Epidermal melanocyte (primary cell): ENCODE measurements around the gene CES4A.
"Not testable (repeated sequence)": the region's sequence is repeated elsewhere in the genome, so short reads cannot be mapped to it uniquely, and the experiment has no call there.

ENCODE experiments used
- DNase-seq: peaks from one replicate; pipeline ENCODE4 v3.0.0; 2011; ENCODE audit warnings: low spot score; ENCODE audit not compliant: insufficient read length

Gene CES4A

DNA sequence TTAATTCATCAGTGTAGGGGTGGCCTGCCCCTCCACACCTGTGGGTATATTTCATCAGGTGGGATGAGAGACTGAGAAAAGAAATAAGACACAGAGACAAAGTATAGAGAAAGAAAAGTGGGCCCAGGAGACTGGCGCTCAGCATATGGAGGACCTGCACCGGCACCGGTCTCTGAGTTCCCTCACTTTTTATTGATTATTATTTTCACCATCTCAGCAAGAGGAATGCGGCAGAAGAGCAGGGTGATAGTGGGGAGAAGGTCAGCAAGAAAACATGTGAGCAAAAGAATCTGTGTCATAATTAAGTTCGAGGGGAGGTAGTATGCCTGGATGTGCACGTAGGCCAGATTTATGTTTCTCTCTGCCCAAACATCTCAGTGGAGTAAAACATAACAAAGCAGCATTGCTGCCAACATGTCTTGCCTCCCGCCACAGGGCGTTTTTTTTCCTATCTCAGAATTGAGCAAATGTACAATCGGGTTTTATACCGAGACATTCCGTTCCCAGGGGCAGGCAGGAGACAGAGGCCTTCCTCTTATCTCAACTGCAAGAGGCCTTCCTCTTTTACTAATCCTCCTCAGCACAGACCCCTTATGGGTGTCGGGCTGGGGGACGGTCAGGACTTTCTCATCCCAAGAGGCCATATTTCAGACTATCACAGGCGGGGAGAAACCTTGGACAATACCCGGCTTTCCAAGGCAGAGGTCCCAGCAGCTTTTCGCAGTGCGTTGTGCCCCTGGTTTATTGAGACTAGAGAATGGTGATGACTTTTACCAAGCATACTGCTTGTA lies 32.8 kb upstream of the CES4A start:
- DNase-seq, result not testable (repeated sequence)

DNA sequence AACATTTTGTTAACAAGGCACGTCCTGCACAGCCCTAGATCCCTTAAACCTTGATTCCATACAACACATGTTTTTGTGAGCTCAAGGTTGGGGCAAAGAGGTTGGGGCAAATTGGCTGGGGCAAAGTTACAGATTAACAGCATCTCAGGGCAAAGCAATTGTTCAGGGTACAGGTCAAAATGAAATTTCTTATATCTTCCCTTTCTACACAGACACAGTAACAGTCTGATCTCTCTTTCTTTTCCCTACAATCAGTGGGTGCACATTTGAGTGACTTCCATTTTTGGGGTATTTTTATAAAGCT lies 32.3 kb upstream of the CES4A start:
- not testable (repeated sequence) for DNase-seq

- DNase-seq, result no peak
Observed at GRCh38 chr16:66958857-66959703, 29.3 kb upstream of the CES4A start.

- no peak for DNase-seq
Observed at GRCh38 chr16:66959704-66960161, 28.7 kb upstream of the CES4A start.

DNA sequence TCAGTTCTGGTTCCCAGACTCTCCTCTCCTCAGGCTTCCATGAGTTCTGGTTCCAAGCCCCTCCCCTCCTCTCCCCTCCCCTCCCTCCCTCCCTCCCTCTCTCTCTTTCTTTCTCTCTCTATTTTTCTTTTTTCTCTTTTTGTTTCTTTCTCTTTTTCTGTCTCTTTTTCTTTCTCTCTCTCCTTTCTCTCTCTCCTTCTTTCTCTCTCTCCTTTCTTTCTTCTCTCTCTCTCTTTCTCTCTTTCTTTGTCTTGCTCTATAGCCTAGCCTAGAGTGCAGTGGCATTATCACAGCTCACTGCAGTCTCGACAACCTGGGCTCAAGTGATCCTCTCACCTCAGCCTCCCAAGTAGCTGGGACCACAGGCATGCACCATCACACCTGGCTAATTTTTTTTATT lies 28.1 kb upstream of the CES4A start:
- DNase-seq, result no peak

DNA sequence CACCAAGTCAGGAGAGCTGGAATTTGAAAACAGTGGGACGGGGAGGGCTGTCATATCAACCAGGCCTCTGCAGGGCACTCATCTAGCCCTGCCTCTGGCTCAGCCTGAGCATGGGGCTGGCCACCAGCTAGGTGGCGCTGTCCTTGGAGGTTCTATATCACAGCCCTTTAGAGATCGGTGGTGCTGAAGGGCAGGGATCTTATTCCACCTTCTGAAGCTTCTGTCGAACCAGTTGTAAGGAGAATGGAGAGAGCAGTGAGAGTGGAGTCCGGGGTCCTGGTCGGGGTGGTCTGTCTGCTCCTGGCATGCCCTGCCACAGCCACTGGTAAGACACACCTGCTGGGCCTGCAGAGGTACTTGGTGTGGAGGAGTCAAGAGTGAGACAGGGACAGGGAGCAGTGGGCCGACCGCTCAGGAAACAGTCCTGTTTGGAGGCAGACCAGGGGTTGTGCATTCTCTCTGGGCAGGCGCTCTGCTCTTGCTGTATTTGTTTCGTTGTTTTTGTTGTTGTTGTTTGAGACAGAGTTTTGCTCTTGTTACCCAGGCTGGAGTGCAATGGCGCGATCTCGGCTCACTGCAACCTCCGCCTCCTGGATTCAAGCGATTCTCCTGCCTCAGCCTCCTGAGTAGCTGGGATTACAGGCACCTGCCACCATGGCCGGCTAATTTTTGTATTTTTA lies 27.2 kb upstream of the CES4A start, which contains the start of gene CES3:
TSS of gene CES3 (plus strand) at position 202 of the 680 bp plus-strand sequence. CDS start at position 244, 42 bp downstream.
- no peak for DNase-seq

GRCh38 chr16:66961914-66962313 lies 26.5 kb upstream of the CES4A start:
- no peak for DNase-seq

- DNase-seq, result no peak
Observed at GRCh38 chr16:66964049-66964448, 24.3 kb upstream of the CES4A start.

DNA sequence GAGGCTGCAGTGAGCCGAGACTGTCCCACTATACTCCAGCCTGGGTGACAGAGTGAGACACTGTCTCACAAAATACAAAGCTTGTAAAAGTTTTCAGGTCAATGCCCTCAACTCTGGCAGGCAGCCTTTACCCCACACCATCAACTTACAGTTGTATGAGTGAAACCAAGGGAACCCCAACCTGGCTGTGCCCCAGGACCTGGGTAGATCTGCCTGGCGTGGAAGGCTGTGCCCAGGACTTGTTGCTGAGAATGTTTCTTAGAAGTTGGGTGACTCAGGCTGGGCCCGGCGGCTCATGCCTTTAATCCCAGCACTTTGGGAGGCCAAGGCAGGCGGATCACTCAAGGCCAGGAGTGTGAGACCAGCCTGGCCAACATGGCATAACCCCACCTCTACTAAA lies 19.5 kb upstream of the CES4A start:
- DNase-seq, result no peak

- DNase-seq, result no peak
Observed at GRCh38 chr16:66970775-66971720, 17.3 kb upstream of the CES4A start.

GRCh38 chr16:66972983-66973382 lies 15.4 kb upstream of the CES4A start:
- no peak for DNase-seq

- DNase-seq, result no peak
Observed at GRCh38 chr16:66973716-66974115, 14.7 kb upstream of the CES4A start.

- DNase-seq, result not testable (repeated sequence)
Observed at GRCh38 chr16:66974156-66974931, 14.0 kb upstream of the CES4A start.

GRCh38 chr16:66974932-66975246 lies 13.5 kb upstream of the CES4A start:
- not testable (repeated sequence) for DNase-seq

- no peak for DNase-seq
Observed at GRCh38 chr16:66975302-66975893, 13.0 kb upstream of the CES4A start.

DNA sequence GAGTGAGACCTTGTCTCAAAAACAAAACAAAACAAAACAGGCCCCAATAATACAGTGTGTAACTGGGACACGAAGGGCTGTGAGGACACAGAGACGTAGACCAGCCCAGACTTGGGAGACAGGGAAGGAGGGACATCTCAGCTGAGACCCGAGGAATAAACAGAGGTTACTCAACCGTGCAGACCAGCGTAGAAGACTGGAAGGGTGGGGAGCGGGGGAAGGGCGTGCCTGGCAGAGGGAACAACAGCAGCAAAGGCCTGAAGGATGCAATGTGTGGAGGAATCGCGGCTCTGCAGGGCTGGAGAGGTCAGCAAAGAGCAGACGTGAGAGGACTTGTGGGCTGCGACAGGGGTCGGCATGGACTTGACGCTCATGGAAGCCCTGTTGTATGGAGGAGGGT lies 11.6 kb upstream of the CES4A start:
- no peak for DNase-seq

DNA sequence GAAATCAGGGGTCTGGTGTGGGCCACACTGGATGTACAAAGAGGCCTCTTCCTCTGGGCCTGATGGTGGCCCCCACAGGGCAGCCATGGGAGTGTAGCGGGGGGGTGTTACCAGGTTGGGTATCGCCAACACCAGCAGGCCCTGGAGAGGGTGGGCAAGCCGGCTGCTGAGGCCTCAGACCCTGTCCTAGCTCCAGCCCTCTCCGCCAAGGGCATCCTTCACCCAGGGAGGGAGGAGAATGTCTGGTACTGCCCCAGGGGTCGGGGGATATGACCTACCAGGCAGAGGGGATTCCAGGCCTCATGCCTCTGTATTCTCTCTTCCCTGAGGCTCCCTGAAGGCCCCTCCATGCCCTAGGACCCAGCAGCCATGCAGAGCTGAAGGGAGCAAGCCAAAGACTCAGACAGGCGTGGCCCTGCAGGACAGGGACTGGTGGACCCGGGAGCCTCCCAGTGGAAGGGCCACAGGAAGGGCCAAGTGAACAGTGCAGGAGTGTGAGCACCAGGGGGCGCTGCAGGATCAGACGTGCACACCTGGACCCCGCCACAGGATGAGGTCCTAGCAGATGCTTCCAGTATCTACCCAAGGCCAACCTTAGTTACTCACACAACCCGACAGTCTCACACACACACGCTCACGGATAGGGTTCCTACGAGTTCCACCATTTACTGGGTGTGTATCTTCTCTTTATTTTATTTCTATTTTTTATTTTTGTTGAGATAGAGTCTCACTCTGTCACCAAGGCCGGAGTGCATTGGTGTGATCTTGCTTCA lies 10.9 kb upstream of the CES4A start:
- DNase-seq, result peak; percentile 86

GRCh38 chr16:66979011-66979717 lies 9.2 kb upstream of the CES4A start:
- no peak for DNase-seq
